Kidney (tissue), 14 donors: Measurements from ENCODE around the gene PDE1C. TPM values are rescaled to one million over a fixed set of nuclear protein-coding genes. Genes with fewer than 3 reads are reported as not detected.

Experiments used
- DNase-seq, 5 donors: peaks; one replicate each; pipeline ENCODE4 v3.0.0-alpha.2; 2013 to 2020
- FAIRE-seq: peaks from 2 replicates; lab custom pipeline; 2012; peaks lifted over from hg19 to GRCh38; lab: Jason Lieb, UNC
- H3K27ac ChIP-seq, 2 donors: one replicate each; pipeline ENCODE4 v1.7.0; 2013; ENCODE audit warnings: low read depth in 2 of 2, low read length in 2 of 2, inconsistent platforms in 1 of 2
- H3K27me3 ChIP-seq: one replicate; pipeline ENCODE4 v1.7.1; 2013; ENCODE audit warnings: low read length, inconsistent platforms; ENCODE audit not compliant: control insufficient read depth, insufficient read depth
- H3K36me3 ChIP-seq, 3 donors: one replicate each; pipeline versions ENCODE4 v1.7.0 to v1.7.1; 2013; ENCODE audit warnings: low read length in 3 of 3, control low read depth in 1 of 3, inconsistent platforms in 1 of 3; ENCODE audit not compliant: insufficient read depth in 3 of 3, control insufficient read depth in 2 of 3
- H3K4me1 ChIP-seq, 3 donors: one replicate each; pipeline versions ENCODE4 v1.7.0 to v1.7.1; 2013; ENCODE audit warnings: low read length in 3 of 3, inconsistent platforms in 1 of 3, low read depth in 1 of 3; ENCODE audit not compliant: control insufficient read depth in 2 of 3, insufficient read depth in 2 of 3
- H3K4me3 ChIP-seq, 3 donors: one replicate each; pipeline versions ENCODE4 v1.7.0 to v1.8.1; 2013; ENCODE audit warnings: low read length in 3 of 3, control low read depth in 1 of 3, inconsistent platforms in 1 of 3
- H3K9ac ChIP-seq, 3 donors: one replicate each; pipeline versions ENCODE4 v1.7.0 to v1.7.1; 2013; ENCODE audit warnings: low read length in 3 of 3, control low read depth in 1 of 3, inconsistent platforms in 1 of 3
- H3K9me3 ChIP-seq, 3 donors: one replicate each; pipeline versions ENCODE4 v1.7.0 to v1.7.1; 2013; ENCODE audit warnings: low read length in 3 of 3, control low read depth in 1 of 3, inconsistent platforms in 1 of 3; ENCODE audit not compliant: control insufficient read depth in 2 of 3, insufficient read depth in 1 of 3
- intact Hi-C: fragments of 100-400 bp; cut with DNase I; formaldehyde crosslinking; loops from one replicate; pipeline ENCODE4 v1.11.1; 2022
- polyA plus RNA-seq: library from polyadenylated mRNA; stranded (reverse); fragments of 350-450 nt; fragmentation: Illumina TruSeq; extraction: RNeasy Lipid Tissue Mini Kit (QIAGEN cat#74804); gene quantifications from one replicate; pipeline ENCODE4 v1.2.3, GENCODE V29; 2014; ENCODE audit warnings: low read depth, low replicate concordance; ENCODE audit not compliant: insufficient read depth
- total RNA-seq: library from RNA; stranded (reverse); fragmentation: NEBNext Ultra II Directional; extraction: Animal tissue kit (Norgen Biotek cat#: 25700); gene quantifications from one replicate; pipeline ENCODE4 v1.2.1, GENCODE V29; 2021
- TF ChIP-seq, protein P1 (sequence below): IDR thresholded peaks from 3 replicates; pipeline ENCODE4 v1.5.1; 2012; ENCODE audit warnings: mild to moderate bottlenecking, moderate library complexity, borderline replicate concordance; ENCODE audit not compliant: insufficient read depth; ENCODE audit errors: extremely low read depth
- donor health status: control.
- donor health status: control.
- donor health status: control.
- donor health status: control.
- donor health status: control.
- donor health status: DM: yes; HTN: yes; CAD: no.
- donor health status: Normal renal cell carcinoma (clear cell type).

PDE1C gene
- total and polyA plus RNA-seq, 2 donors from 2014 or later = 3.3 to 5.5 TPM

DNA sequence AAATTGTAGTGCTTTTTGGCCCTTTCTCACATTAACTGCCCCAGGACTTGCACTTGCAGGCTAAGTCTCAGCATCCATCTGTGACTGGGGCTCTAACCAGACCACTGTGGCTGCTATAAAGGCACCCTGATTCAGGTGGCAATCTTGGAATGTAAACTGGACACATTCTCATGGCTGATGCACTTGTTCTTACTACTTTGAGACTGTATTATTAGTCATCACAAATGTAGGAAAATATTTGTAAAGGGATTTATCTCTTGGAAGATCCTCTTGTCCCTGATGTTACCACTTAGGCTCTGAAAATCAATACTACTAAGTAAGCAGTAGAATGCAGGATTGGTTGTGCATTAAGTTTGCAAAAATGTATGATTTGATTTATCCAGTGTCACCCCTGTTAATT is 25.0 kb downstream of the PDE1C start:
- TF ChIP-seq, protein P1, sequence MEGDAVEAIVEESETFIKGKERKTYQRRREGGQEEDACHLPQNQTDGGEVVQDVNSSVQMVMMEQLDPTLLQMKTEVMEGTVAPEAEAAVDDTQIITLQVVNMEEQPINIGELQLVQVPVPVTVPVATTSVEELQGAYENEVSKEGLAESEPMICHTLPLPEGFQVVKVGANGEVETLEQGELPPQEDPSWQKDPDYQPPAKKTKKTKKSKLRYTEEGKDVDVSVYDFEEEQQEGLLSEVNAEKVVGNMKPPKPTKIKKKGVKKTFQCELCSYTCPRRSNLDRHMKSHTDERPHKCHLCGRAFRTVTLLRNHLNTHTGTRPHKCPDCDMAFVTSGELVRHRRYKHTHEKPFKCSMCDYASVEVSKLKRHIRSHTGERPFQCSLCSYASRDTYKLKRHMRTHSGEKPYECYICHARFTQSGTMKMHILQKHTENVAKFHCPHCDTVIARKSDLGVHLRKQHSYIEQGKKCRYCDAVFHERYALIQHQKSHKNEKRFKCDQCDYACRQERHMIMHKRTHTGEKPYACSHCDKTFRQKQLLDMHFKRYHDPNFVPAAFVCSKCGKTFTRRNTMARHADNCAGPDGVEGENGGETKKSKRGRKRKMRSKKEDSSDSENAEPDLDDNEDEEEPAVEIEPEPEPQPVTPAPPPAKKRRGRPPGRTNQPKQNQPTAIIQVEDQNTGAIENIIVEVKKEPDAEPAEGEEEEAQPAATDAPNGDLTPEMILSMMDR = no peak
- no peak overlapping the region for H3K9ac ChIP-seq
- H3K36me3 ChIP-seq = no peaks in the 10 kb centered on the region
- H3K4me3 ChIP-seq = no peak overlapping the region
- no peaks in the 10 kb centered on the region for H3K27me3 ChIP-seq
- H3K9me3 ChIP-seq = no peaks in the 10 kb centered on the region
- no peaks in the 10 kb centered on the region for H3K4me1 ChIP-seq
- intact Hi-C loops = no loop called here
- FAIRE-seq = no peak
- no peak for DNase-seq
- H3K27ac ChIP-seq = no peak overlapping the region

DNA sequence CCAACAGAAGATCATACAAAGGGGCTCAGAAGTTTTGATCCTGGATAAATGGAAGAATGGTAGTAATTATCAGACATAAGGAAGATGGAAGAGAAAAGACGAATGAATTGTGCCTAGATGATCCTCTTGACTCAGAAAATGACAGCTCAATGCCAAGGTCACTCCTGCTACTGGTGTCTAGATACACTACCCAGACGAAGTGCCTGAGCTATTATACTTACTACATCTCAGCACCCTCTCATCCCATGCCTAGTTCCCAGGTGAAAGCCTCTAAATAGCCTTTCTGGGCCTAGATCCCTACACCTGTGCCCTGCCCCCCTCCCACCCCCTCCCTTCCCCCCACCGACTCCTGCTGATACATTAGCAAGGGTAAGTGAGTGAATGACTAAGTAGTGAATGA is 25.5 kb downstream of the PDE1C start:
- intact Hi-C loops = no loop called here

DNA sequence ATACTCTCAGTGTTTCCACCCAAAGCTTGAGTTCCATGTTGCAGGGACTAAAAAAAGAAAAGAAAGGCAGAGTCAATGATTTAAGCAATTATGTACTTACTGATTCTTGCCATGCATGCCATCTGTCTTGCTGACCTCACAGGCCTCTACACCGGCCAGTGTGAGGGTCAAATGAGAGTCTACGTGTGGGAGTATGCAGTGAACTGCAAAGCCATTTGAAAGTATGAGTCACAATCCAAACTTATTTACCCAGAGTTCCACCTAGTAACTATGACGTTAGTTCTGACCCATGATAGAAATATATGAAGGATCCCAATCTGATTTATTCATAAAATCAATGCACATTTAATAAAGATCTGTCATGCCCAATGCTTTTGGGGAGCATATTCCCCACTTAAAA is 26.5 kb downstream of the PDE1C start:
- no peaks in the 10 kb centered on the region for H3K4me1 ChIP-seq
- H3K9me3 ChIP-seq = no peaks in the 10 kb centered on the region
- no peaks in the 10 kb centered on the region for H3K27me3 ChIP-seq
- H3K4me3 ChIP-seq = no peak overlapping the region
- FAIRE-seq (no peak), DNase-seq (no peak)
- TF ChIP-seq, protein P1 = no peak
- intact Hi-C loops = no loop called here
- no peak overlapping the region for H3K27ac ChIP-seq
- no peaks in the 10 kb centered on the region for H3K36me3 ChIP-seq
- H3K9ac ChIP-seq = no peak overlapping the region

More for the DNA sequence above, 25.5 kb downstream of the PDE1C start:
- FAIRE-seq (no peak), DNase-seq (no peak)
- Histone ChIP-seq H3K9ac (no peak overlapping the region), H3K36me3 (no peaks in the 10 kb centered on the region), H3K27ac (no peak overlapping the region), H3K9me3 (no peaks in the 10 kb centered on the region), H3K4me1 (no peaks in the 10 kb centered on the region), H3K4me3 (no peak overlapping the region), H3K27me3 (no peaks in the 10 kb centered on the region)
- TF ChIP-seq, protein P1 = no peak

DNA sequence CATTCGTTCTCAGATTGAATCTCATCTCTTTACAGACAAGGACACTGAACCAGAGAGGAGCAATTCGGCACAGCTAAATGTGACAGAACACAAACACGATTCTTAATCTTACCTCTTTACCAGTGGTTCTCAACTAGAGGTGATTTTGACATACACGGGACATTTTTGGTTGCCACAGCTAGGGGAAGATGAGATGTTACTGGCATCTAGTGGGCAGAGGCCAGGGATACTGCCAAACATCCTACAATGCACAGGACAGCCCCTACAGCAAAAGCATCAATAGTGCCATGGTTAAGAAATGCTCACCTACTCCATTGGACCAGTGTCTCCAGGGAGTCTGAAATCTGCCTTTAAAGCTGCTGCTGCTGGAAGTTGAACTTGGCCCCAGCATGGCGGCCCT is 27.3 kb downstream of the PDE1C start:
- H3K27ac ChIP-seq = no peak overlapping the region
- no peak overlapping the region for H3K9ac ChIP-seq
- no peak for DNase-seq
- no peak overlapping the region for H3K4me3 ChIP-seq
- TF ChIP-seq, protein P1 = no peak
- no peaks in the 10 kb centered on the region for H3K4me1 ChIP-seq
- no peaks in the 10 kb centered on the region for H3K9me3 ChIP-seq
- intact Hi-C loops = no loop called here
- H3K36me3 ChIP-seq = no peaks in the 10 kb centered on the region
- no peak for FAIRE-seq
- H3K27me3 ChIP-seq = no peaks in the 10 kb centered on the region
